ENCODE results near the gene CACNA1C.

- TF ChIP-seq, protein P1, sequence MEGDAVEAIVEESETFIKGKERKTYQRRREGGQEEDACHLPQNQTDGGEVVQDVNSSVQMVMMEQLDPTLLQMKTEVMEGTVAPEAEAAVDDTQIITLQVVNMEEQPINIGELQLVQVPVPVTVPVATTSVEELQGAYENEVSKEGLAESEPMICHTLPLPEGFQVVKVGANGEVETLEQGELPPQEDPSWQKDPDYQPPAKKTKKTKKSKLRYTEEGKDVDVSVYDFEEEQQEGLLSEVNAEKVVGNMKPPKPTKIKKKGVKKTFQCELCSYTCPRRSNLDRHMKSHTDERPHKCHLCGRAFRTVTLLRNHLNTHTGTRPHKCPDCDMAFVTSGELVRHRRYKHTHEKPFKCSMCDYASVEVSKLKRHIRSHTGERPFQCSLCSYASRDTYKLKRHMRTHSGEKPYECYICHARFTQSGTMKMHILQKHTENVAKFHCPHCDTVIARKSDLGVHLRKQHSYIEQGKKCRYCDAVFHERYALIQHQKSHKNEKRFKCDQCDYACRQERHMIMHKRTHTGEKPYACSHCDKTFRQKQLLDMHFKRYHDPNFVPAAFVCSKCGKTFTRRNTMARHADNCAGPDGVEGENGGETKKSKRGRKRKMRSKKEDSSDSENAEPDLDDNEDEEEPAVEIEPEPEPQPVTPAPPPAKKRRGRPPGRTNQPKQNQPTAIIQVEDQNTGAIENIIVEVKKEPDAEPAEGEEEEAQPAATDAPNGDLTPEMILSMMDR (conservative IDR thresholded peaks at IDR 0.05): no peak
- TF ChIP-seq ZFX (IDR thresholded peaks at IDR 0.05): no peak
Observed at GRCh38 chr12:2016862-2017545, 35.8 kb upstream of the CACNA1C start.

Data from C4-2B (cell line).